KG1 (cell line): ENCODE measurements around the gene HAAO.

Experiments used
- DNase-seq: peaks from one replicate; lab custom pipeline; 2025; lab: John Stamatoyannopoulos, UW

HAAO gene

DNA sequence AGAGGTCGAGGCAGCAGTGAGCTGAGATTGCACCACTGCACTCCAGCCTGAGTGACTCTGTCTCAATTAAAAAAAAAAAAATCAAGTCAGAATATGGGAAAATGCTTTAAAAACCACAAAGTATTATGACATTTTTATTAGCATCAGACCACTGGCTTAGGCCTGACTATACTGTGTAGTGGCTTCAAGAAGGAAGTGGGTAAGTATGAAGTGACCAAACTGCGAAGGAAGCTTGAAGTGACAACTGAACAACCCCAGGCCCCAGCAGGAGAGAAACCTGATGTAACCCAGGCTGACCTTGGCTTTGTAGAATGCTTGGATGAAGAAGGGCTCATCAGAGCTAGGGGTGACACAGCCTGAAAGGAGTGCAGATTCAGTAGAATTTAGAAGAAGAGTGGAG lies 21.4 kb upstream of the HAAO start:
- no peak for DNase-seq

GRCh38 chr2:42812899-42813479 lies 20.6 kb upstream of the HAAO start:
- DNase-seq = no peak

DNA sequence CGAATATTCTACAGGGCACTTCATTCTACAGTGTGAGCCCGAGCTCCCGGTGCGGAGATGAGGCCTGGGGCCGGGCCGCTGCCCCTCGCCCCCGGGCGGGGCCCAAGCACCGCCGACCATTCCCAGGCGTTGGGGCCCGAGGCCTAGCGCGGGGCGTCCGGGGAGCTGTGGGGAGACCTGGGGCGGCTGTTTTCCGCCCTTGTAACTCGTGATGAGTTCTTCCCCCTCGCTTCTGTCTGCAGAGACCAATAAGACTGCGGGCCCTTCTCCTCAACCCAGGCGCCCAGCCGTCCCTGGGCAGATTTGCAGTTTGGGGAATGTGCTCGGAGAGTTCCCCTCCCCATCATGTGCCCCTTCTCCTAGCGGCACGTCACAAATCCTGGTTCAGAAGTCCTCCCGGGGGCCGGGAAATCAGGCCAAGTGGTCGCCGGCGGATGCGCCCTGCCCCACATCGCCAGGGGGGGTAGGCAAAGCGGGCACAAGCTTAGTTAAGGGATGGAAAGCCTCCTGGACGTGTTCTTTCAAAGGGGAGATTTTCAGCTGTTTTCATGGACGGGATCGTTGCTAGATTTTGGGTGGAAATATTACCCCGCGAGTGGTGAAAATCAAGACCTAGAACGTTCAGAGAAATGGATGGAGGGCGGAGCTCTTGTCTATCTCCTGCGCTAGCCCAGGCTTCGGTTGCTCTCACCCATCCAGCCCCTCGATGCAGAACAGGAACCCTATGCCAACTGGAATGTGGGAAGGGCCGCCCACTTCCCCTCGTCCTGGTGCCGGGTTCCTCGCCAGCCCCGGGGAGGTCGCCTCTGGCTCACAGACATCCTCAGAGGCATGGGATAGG lies 18.8 kb upstream of the HAAO start:
- DNase-seq = peak; percentile 45

DNA sequence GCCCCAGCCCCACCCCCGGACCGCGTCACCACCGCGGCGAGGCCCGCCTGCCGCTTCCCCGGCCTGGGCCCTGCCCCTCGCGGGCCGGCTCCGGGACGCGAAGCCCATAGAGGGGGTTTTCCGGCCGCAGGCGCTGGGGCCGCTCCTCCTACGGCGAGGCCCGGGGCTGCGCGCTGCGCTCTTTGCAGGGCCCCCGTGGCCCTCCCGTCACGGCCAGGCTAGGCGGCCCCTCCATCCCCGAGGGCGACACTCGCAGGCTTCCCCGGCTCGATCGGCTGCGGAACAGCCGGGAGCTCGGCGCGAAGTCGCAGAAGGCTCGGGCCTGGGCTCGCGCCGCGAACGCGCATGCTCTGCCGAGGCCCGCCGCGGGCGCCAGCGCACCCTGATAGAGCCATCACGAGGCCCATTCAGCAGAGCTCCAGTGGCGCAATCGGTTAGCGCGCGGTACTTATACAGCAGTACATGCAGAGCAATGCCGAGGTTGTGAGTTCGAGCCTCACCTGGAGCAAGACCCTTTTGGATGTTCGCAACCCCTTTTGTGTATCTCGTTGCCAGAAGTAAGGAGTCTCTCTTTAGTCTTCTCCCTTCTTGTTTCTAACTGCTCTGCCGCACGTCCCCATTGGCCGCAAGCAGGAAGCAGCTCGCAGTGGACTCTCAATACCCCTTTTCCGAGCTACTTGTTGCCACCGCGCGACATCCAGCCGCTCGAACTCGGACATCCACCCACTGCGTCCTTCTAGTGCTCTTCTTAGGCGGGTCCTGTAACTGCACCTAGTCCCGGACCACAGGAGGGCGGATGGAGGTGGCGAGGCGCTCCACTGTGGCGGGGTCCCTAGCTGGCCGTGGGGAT lies 18.0 kb upstream of the HAAO start:
- DNase-seq = peak; percentile 89

- peak; percentile 76 for DNase-seq
Observed at GRCh38 chr2:42809819-42810120, 17.4 kb upstream of the HAAO start.

DNA sequence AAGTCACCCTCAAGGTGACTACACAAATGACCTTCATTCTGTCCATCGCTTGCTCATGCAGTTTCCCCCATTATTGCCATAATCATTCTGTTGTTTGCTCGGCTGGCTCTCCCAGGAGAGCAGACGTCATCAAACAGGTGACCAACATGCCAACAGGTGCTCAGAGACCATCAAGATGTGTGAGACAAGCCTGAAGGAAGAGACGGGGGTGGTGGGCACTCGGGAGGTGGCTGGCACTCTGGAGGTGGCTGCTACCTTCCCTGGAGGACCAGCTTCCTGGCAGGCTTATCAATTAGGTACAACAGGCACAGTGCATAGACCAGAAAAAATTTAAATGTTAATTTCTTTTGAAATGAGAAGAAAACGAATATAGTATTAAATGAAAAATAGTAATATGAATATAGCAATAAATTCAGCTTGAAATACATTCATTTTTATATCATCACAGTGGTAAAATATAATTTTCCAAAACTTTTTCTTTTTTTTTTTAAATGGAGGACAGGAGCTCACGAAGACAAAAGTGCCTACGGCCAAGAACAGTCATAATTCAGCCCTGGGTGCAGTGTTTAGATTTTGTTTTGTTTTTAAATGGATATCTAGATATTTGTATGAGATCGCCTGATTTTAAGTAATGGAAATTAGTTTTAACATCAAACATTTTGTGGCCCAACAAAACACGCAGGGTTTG lies 16.9 kb upstream of the HAAO start:
- DNase-seq = no peak

- DNase-seq = no peak
Observed at GRCh38 chr2:42808301-42808700, 15.9 kb upstream of the HAAO start.

DNA sequence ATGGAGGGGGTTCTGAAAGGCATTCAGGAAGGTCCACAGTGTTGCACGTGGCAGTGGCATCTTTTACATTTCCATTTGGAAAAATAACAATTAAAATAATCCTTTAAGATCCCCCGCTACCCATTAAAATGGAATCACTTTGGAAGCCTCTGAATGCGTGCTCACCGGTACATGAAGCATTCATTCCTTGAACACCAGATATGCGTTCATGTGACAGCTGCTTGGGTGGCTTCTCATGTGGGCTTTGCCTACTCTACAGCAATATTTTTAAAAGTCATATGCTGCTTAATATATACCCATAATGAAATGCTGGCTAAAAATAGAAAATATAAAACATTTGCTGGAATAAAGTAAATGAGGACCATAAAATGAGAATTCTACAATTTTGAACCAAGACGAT lies 14.4 kb upstream of the HAAO start:
- DNase-seq = no peak

- no peak for DNase-seq
Observed at GRCh38 chr2:42804891-42805290, 12.5 kb upstream of the HAAO start.

- DNase-seq = no peak
Observed at GRCh38 chr2:42804338-42804737, 12.0 kb upstream of the HAAO start.

GRCh38 chr2:42802150-42802549 lies 9.8 kb upstream of the HAAO start:
- DNase-seq = no peak

DNA sequence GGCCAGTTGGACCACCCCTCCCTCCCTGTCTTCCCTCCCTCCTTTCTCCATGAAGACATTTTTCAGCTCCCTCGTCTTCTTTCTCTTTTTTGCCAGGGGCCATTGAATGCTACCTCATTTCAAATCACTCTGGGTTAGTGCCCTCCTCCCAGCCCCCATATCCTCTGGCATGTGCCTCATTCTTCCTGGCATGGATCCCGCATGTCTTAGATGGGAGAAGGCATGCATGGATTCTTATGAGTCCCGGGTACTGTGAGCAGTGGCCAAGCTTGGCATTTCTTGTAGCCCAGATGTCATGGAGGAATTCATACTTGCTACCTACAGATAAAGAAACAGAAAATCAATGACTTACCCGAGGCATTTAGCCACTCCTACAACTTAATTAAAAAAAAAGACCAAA lies 9.0 kb upstream of the HAAO start:
- no peak for DNase-seq

- no peak for DNase-seq
Observed at GRCh38 chr2:42800981-42801380, 8.6 kb upstream of the HAAO start.

- DNase-seq = no peak
Observed at GRCh38 chr2:42800461-42800962, 8.1 kb upstream of the HAAO start.

GRCh38 chr2:42799881-42800280 lies 7.5 kb upstream of the HAAO start:
- DNase-seq = no peak

DNA sequence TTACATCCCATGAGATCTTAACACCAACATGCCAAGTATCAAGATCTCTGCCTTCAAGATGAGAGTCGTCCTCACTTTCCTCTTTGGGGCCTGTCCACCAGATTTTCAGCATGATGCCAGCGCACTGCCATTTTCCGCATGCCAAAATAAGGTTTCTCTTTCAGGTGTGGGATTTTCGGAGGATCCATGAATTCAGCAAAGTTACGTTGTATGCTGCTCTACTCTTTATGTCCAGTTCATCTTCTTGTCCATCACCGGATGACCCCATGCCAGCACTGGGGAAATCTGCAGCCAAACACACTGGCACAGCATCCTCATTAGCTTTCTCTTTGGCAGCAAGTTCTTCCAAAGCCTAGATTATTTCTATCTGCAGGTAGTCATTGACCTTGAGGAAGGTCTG lies 4.9 kb upstream of the HAAO start:
- DNase-seq = no peak

DNA sequence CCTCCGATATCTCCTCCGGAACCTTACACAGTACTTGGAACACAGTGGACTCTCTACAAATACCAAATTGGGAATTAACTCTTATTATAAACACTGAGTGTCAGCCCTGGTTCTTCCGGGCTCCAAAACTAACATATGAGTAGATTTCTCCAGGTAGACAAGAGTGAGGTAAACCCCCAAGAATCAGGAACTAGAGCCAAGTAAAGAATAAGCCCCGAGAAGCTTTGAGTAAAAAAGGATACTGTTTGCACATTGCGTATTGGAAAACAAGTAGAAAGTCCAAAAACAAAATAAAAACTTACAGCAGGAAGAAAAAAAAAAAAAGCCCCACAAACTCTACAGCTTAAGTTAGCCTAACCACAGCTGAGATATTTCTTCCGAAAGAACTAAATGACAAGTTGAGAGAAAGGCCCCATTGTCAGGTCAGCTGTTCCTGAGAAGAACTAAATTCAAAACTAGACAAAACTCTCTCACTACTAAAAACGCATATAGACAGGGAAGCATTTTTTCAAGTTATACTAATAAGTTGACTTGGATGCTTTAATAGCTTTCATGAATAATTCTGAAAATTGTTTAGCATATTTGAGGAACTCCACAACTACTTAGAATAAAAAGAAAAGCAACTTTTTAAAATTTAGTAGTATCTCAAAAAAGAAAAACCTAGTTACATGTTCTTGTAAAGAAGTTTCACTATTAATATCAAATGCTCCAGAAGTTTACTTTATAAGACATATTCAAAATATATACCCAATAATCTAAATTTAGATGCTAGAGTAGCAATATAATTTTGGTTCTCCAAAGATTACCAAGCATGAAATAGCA lies 4.3 kb upstream of the HAAO start:
- DNase-seq = no peak

GRCh38 chr2:42795841-42796301 lies 3.5 kb upstream of the HAAO start:
- DNase-seq = no peak

- no peak for DNase-seq
Observed at GRCh38 chr2:42795275-42795674, 2.9 kb upstream of the HAAO start.

- no peak for DNase-seq
Observed at GRCh38 chr2:42794271-42795046, 2.1 kb upstream of the HAAO start.
